Stromal cell of bone marrow (primary cell): ENCODE measurements around the gene ABCB10.

ENCODE experiments used
- DNase-seq: peaks from one replicate; pipeline ENCODE4 v3.0.0-alpha.2; 2012; ENCODE audit warnings: low read depth

The ABCB10 gene

DNA sequence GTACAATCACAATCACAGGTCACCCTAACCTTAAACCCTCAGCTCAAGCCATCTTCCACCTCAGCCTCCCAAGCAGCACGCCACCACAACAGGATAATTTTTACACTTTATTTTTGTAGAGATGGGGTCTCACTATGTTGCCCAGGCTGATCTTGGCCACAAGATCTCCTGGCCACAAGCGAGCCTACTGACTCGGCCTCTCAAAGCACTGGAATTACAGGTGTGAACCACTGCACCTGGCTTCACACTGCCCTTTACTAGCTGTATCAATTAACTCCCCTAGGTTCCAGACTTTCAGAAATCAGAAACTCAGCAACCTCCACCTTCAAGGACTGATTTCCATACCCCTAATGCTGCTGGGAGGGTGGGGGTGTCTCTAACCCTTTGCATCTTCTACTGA is 87.3 kb downstream of the ABCB10 start:
- DNase-seq, result no peak

DNA sequence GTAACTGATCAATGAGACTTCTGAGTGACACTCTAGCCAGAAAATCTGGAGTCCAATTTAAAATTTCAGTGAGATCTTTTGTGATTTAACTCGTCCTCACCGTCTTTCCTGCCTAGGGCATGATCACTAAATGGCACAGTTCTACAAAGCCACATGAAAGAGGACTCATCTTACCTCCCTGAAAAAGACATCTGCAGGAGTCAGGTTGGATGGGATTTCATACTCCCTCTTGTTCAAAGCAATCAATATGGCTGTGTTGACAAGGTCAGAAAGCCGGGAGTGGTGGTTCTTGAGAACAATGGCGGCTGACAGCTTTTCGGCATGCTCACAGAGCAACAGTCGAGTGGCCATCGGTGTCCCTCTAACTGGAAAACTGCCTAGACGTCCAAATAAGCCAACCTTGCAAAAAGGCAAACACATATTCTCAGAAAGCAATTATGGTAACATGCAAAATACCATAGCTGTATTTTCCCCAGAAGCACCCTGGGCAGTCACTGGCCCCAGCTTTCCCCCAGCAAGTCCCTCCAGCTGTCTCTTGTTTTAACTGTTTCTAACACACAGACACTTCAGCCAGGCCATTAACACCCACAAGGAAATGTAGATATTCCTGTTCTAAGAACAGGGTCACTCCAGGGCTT is 88.0 kb downstream of the ABCB10 start:
- DNase-seq, result no peak

- no peak for DNase-seq
Observed at GRCh38 chr1:229466887-229467286, 91.6 kb downstream of the ABCB10 start.
